Measurements from ENCODE around the gene WDR62. TPM values are rescaled to one million over a fixed set of nuclear protein-coding genes. Genes with fewer than 3 reads are reported as not detected.

Gene WDR62
- total and polyA plus RNA-seq, 9 donors: 2.1 to 4.6 (median 3.5) TPM

GRCh38 chr19:36079389-36079945, 24.8 kb downstream of the WDR62 start:
- H3K4me3 ChIP-seq (ENCODE audit: low read length): no peak overlapping the region
- no CpG with 5 or more reads among the region's 3 CpGs for WGBS (ENCODE audit: insufficient coverage)
- H3K36me3 ChIP-seq (ENCODE audit: control insufficient read depth, insufficient read depth, low read length): peaks cover 28% of the 10 kb centered on the region
- H3K4me1 ChIP-seq (ENCODE audit: control insufficient read depth, insufficient read depth, low read length): no peaks in the 10 kb centered on the region
- no peak overlapping the region for H3K27ac ChIP-seq (ENCODE audit: low read length)
- no peaks in the 10 kb centered on the region for H3K9me3 ChIP-seq (replicated peaks; ENCODE audit: control insufficient read depth, low read depth, low read length)
- no peak for DNase-seq
- no peaks in the 10 kb centered on the region for H3K27me3 ChIP-seq (ENCODE audit: control insufficient read depth, insufficient read depth, low read length)

- no peak for DNase-seq
- H3K27me3 ChIP-seq (ENCODE audit: control insufficient read depth, insufficient read depth, low read length): no peaks in the 10 kb centered on the region
- H3K27ac ChIP-seq (ENCODE audit: low read length): no peak overlapping the region
- H3K36me3 ChIP-seq (ENCODE audit: control insufficient read depth, insufficient read depth, low read length): peaks cover 33% of the 10 kb centered on the region
- H3K9me3 ChIP-seq (replicated peaks; ENCODE audit: control insufficient read depth, low read depth, low read length): no peaks in the 10 kb centered on the region
- H3K4me3 ChIP-seq (ENCODE audit: low read length): no peak overlapping the region
- no peaks in the 10 kb centered on the region for H3K4me1 ChIP-seq (ENCODE audit: control insufficient read depth, insufficient read depth, low read length)
- WGBS (ENCODE audit: insufficient coverage): 93% methylated on average over 2 of the region's 3 CpGs
Measured at GRCh38 chr19:36081385-36081784, 26.7 kb downstream of the WDR62 start.

GRCh38 chr19:36081894-36082293, 27.2 kb downstream of the WDR62 start:
- Histone ChIP-seq H3K9me3 (replicated peaks; ENCODE audit: control insufficient read depth, low read depth, low read length) (no peaks in the 10 kb centered on the region), H3K4me1 (ENCODE audit: control insufficient read depth, insufficient read depth, low read length) (no peaks in the 10 kb centered on the region), H3K4me3 (ENCODE audit: low read length) (no peak overlapping the region), H3K36me3 (ENCODE audit: control insufficient read depth, insufficient read depth, low read length) (peaks cover 37% of the 10 kb centered on the region), H3K27ac (ENCODE audit: low read length) (no peak overlapping the region), H3K27me3 (ENCODE audit: control insufficient read depth, insufficient read depth, low read length) (no peaks in the 10 kb centered on the region)
- DNase-seq: no peak
- 89% methylated on average over 7 of the region's 7 CpGs for WGBS (ENCODE audit: insufficient coverage)

GRCh38 chr19:36082916-36083315, 28.2 kb downstream of the WDR62 start:
- DNase-seq: no peak
- Histone ChIP-seq H3K4me3 (ENCODE audit: low read length) (no peak overlapping the region), H3K9me3 (replicated peaks; ENCODE audit: control insufficient read depth, low read depth, low read length) (no peaks in the 10 kb centered on the region), H3K27ac (ENCODE audit: low read length) (no peak overlapping the region), H3K4me1 (ENCODE audit: control insufficient read depth, insufficient read depth, low read length) (no peaks in the 10 kb centered on the region), H3K36me3 (ENCODE audit: control insufficient read depth, insufficient read depth, low read length) (peaks cover 40% of the 10 kb centered on the region), H3K27me3 (ENCODE audit: control insufficient read depth, insufficient read depth, low read length) (no peaks in the 10 kb centered on the region)
- 92% methylated on average over 12 of the region's 13 CpGs for WGBS (ENCODE audit: insufficient coverage)

GRCh38 chr19:36084231-36085009, 29.7 kb downstream of the WDR62 start:
- H3K4me1 ChIP-seq (ENCODE audit: control insufficient read depth, insufficient read depth, low read length): no peaks in the 10 kb centered on the region
- no peaks in the 10 kb centered on the region for H3K27me3 ChIP-seq (ENCODE audit: control insufficient read depth, insufficient read depth, low read length)
- H3K27ac ChIP-seq (ENCODE audit: low read length): no peak overlapping the region
- H3K4me3 ChIP-seq (ENCODE audit: low read length): no peak overlapping the region
- peaks cover 53% of the 10 kb centered on the region for H3K36me3 ChIP-seq (ENCODE audit: control insufficient read depth, insufficient read depth, low read length)
- WGBS (ENCODE audit: insufficient coverage): 86% methylated on average over 11 of the region's 12 CpGs
- H3K9me3 ChIP-seq (replicated peaks; ENCODE audit: control insufficient read depth, low read depth, low read length): no peaks in the 10 kb centered on the region
- DNase-seq: no peak

GRCh38 chr19:36086326-36086725, 31.6 kb downstream of the WDR62 start:
- no peak overlapping the region for H3K27ac ChIP-seq (ENCODE audit: low read length)
- no peaks in the 10 kb centered on the region for H3K27me3 ChIP-seq (ENCODE audit: control insufficient read depth, insufficient read depth, low read length)
- no peaks in the 10 kb centered on the region for H3K4me1 ChIP-seq (ENCODE audit: control insufficient read depth, insufficient read depth, low read length)
- H3K9me3 ChIP-seq (replicated peaks; ENCODE audit: control insufficient read depth, low read depth, low read length): no peaks in the 10 kb centered on the region
- peaks cover 66% of the 10 kb centered on the region for H3K36me3 ChIP-seq (ENCODE audit: control insufficient read depth, insufficient read depth, low read length)
- no peak for DNase-seq
- H3K4me3 ChIP-seq (ENCODE audit: low read length): no peak overlapping the region
- WGBS (ENCODE audit: insufficient coverage): 97% methylated on average over 8 of the region's 9 CpGs

GRCh38 chr19:36089847-36090246, 35.1 kb downstream of the WDR62 start:
- DNase-seq: no peak
- Histone ChIP-seq H3K4me3 (ENCODE audit: low read length) (no peak overlapping the region), H3K4me1 (ENCODE audit: control insufficient read depth, insufficient read depth, low read length) (no peaks in the 10 kb centered on the region), H3K27ac (ENCODE audit: low read length) (no peak overlapping the region), H3K27me3 (ENCODE audit: control insufficient read depth, insufficient read depth, low read length) (no peaks in the 10 kb centered on the region), H3K9me3 (replicated peaks; ENCODE audit: control insufficient read depth, low read depth, low read length) (no peaks in the 10 kb centered on the region), H3K36me3 (ENCODE audit: control insufficient read depth, insufficient read depth, low read length) (peaks cover 52% of the 10 kb centered on the region)
- 95% methylated on average over 2 of the region's 5 CpGs for WGBS (ENCODE audit: insufficient coverage)

GRCh38 chr19:36090910-36091695, 36.4 kb downstream of the WDR62 start:
- Histone ChIP-seq H3K4me3 (ENCODE audit: low read length) (no peak overlapping the region), H3K4me1 (ENCODE audit: control insufficient read depth, insufficient read depth, low read length) (no peaks in the 10 kb centered on the region), H3K9me3 (replicated peaks; ENCODE audit: control insufficient read depth, low read depth, low read length) (no peaks in the 10 kb centered on the region), H3K27me3 (ENCODE audit: control insufficient read depth, insufficient read depth, low read length) (no peaks in the 10 kb centered on the region), H3K27ac (ENCODE audit: low read length) (no peak overlapping the region), H3K36me3 (ENCODE audit: control insufficient read depth, insufficient read depth, low read length) (peaks cover 50% of the 10 kb centered on the region)
- WGBS (ENCODE audit: insufficient coverage): 70% methylated on average over 5 of the region's 13 CpGs
- DNase-seq: no peak

GRCh38 chr19:36092566-36092965, 37.9 kb downstream of the WDR62 start:
- 94% methylated on average over 7 of the region's 7 CpGs for WGBS (ENCODE audit: insufficient coverage)
- Histone ChIP-seq H3K36me3 (ENCODE audit: control insufficient read depth, insufficient read depth, low read length) (peaks cover 49% of the 10 kb centered on the region), H3K4me3 (ENCODE audit: low read length) (no peak overlapping the region), H3K27me3 (ENCODE audit: control insufficient read depth, insufficient read depth, low read length) (no peaks in the 10 kb centered on the region), H3K4me1 (ENCODE audit: control insufficient read depth, insufficient read depth, low read length) (no peaks in the 10 kb centered on the region), H3K27ac (ENCODE audit: low read length) (no peak overlapping the region), H3K9me3 (replicated peaks; ENCODE audit: control insufficient read depth, low read depth, low read length) (no peaks in the 10 kb centered on the region)
- no peak for DNase-seq

GRCh38 chr19:36093146-36093662, 38.5 kb downstream of the WDR62 start:
- no peaks in the 10 kb centered on the region for H3K9me3 ChIP-seq (replicated peaks; ENCODE audit: control insufficient read depth, low read depth, low read length)
- H3K27me3 ChIP-seq (ENCODE audit: control insufficient read depth, insufficient read depth, low read length): no peaks in the 10 kb centered on the region
- no peaks in the 10 kb centered on the region for H3K4me1 ChIP-seq (ENCODE audit: control insufficient read depth, insufficient read depth, low read length)
- WGBS (ENCODE audit: insufficient coverage): 82% methylated on average over 2 of the region's 5 CpGs
- peaks cover 44% of the 10 kb centered on the region for H3K36me3 ChIP-seq (ENCODE audit: control insufficient read depth, insufficient read depth, low read length)
- DNase-seq: no peak
- H3K4me3 ChIP-seq (ENCODE audit: low read length): no peak overlapping the region
- no peak overlapping the region for H3K27ac ChIP-seq (ENCODE audit: low read length)
